OCI-LY7 (cell line): ENCODE measurements around the gene GPT2. TPM values are rescaled to one million over a fixed set of nuclear protein-coding genes. Genes with fewer than 3 reads are reported as not detected.

Experiments
- BruUV-seq: library from RNA; stranded (reverse); fragments of 400-500 nt; replicated peaks from 2 replicates; lab custom pipeline; 2021; lab: Mats Ljungman, UMichigan
- CTCF ChIA-PET: fragments of 300-600 bp; sonication (Branson Sonifier 250); formaldehyde crosslinking; loops from one replicate; lab custom pipeline; 2022; ENCODE audit warnings: antibody characterized with exemption; ENCODE audit not compliant: unreplicated experiment; lab: Charles Lee
- POLR2A ChIA-PET: fragments of 300-600 bp; sonication (Branson Sonifier 250); formaldehyde crosslinking; loops from one replicate; lab custom pipeline; 2022; ENCODE audit warnings: antibody characterized with exemption; lab: Charles Lee
- DNase-seq: peaks from one replicate; pipeline ENCODE4 v3.0.0-alpha.2; 2015; ENCODE audit warnings: low spot score
- H2AFZ ChIP-seq: fragments of 200-600 bp; sonication (generic), shearing (Covaris generic); 2 replicates; pipeline ENCODE4 v1.6.1; 2014; ENCODE audit warnings: mild to moderate bottlenecking, antibody characterized with exemption, low read length, moderate library complexity
- H3K27ac ChIP-seq: fragments of 200-600 bp; sonication (generic); 2 replicates; pipeline ENCODE4 v1.5.1; 2014; ENCODE audit warnings: mixed run types, low read depth, mild to moderate bottlenecking, moderate library complexity, low read length, inconsistent platforms; ENCODE audit not compliant: poor library complexity, severe bottlenecking
- H3K36me3 ChIP-seq: fragments of 200-600 bp; sonication (generic); 2 replicates; pipeline ENCODE4 v1.6.1; 2014; ENCODE audit warnings: mild to moderate bottlenecking, antibody characterized with exemption, low read length, moderate library complexity, mixed read lengths; ENCODE audit not compliant: insufficient read depth
- H3K4me1 ChIP-seq: fragments of 200-600 bp; sonication (generic); 2 replicates; pipeline ENCODE4 v1.5.1; 2014; ENCODE audit warnings: mild to moderate bottlenecking, low read length; ENCODE audit not compliant: insufficient read depth, poor library complexity, severe bottlenecking
- H3K4me2 ChIP-seq: fragments of 200-600 bp; sonication (generic); 2 replicates; pipeline ENCODE4 v1.6.1; 2014; ENCODE audit warnings: mild to moderate bottlenecking, low read length
- H3K4me3 ChIP-seq: fragments of 200-600 bp; sonication (generic); 2 replicates; pipeline ENCODE4 v1.5.1; 2014; ENCODE audit warnings: mild to moderate bottlenecking, low read depth, low read length; ENCODE audit not compliant: poor library complexity, severe bottlenecking
- H3K79me2 ChIP-seq: fragments of 200-600 bp; sonication (generic); 2 replicates; pipeline ENCODE4 v1.6.1; 2016; ENCODE audit warnings: low read depth, mild to moderate bottlenecking, low read length, moderate library complexity, mixed read lengths; ENCODE audit not compliant: insufficient read depth
- H3K9me2 ChIP-seq: fragments of 200-600 bp; sonication (generic); 2 replicates; pipeline ENCODE4 v1.6.1; 2016; ENCODE audit warnings: mild to moderate bottlenecking, low read length, mixed read lengths; ENCODE audit not compliant: insufficient read depth
- H3K9me3 ChIP-seq: fragments of 200-600 bp; sonication (generic); 2 replicates; pipeline ENCODE4 v1.6.1; 2014; ENCODE audit warnings: mild to moderate bottlenecking, mixed run types, low read length, mixed read lengths
- H4K20me1 ChIP-seq: fragments of 200-600 bp; sonication (generic); 2 replicates; pipeline ENCODE4 v1.6.1; 2014; ENCODE audit warnings: mild to moderate bottlenecking, antibody characterized with exemption, low read length, moderate library complexity, mixed read lengths; ENCODE audit not compliant: insufficient read depth
- EZH2phosphoT487 ChIP-seq: fragments of 200-600 bp; sonication (generic); IDR thresholded peaks from 2 replicates; pipeline ENCODE4 v1.6.1; 2018; ENCODE audit warnings: low read depth, borderline replicate concordance, mild to moderate bottlenecking, mixed run types, antibody characterized with exemption, low read length, moderate library complexity, mixed read lengths
- intact Hi-C: fragments of 100-400 bp; cut with micrococcal nuclease; formaldehyde crosslinking; loops from one replicate; pipeline ENCODE4 v1.10.0; 2022; ENCODE audit not compliant: unreplicated experiment
- total RNA-seq, 2 experiments: library from RNA; depleted of rRNA in 1 of 2; stranded (reverse); fragments of >200 nt in 1 of 2; shearing (Covaris generic) in 1 of 2; gene quantifications; 2 replicates each; pipeline ENCODE4 v1.2.3, GENCODE V29; 2014 to 2022
- TF ChIP-seq, protein P1 (sequence below): fragments of 200-600 bp; sonication (generic); conservative IDR thresholded peaks from 2 replicates; pipeline ENCODE4 v1.5.1; 2014; ENCODE audit warnings: mild to moderate bottlenecking, antibody characterized with exemption, low read length, moderate library complexity, mixed read lengths

The GPT2 gene
- total RNA-seq, 2 experiments from 2014 or later, result 42.5 to 105 TPM

DNA sequence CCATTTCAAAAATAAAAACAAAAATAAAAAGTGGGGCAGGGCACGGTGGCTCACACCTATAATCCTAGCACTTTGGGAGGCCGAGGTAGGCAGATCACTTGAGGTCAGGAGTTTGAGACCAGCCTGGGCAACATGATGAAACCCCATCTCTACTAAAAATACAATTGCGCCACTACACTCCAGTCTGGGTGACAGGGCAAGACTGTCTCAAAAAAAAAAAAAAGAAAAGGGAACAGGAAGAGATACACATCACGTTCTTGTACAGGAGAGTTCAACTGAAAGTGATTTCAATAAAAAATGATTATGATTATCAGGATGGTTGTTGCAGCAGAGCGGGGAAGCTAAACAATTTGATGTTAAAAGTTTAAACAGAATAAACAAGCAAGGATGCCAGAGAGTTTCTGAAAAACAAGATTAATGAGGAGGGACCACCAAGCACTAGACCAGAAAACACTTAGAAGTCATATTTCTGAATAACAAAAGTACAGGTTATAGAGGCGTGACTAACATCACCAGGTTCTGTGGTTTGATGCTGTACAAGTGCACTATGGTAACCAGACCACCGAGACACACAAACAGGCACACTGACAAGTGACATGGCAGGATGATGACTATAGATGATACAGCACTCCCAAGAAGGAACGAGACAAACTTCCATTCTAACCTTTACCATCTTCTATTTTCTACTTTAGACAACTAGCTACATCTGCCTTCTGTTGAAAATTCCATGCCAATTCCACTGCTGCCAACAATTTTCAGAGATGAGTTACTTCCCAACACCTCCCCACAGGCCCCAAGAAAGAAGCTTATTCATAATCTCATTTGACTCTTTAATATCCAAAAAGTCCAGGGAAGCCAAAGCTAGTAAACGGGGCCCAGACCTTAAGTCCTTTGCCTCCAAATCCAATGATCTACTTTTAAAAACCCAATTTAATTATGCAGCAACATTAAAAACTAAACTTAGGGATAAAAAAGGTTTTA is 77.5 kb downstream of the GPT2 start:
- ChIA-PET CTCF (no interaction called here), POLR2A (interaction anchor here (0.6 to 2.1 kb wide), 5 partner anchors 10 to 184 kb away, joined by 3 to 11 read pairs (median 3); partner anchors contain the start of gene DNAJA2)
- Histone ChIP-seq H4K20me1 (peaks cover 13% of the 10 kb centered on the region; the same call in 1 of the 2 replicates), H3K4me2 (no peak overlapping the region), H3K4me1 (no peaks in the 10 kb centered on the region), H2AFZ (no peak overlapping the region), H3K36me3 (peaks cover 98% of the 10 kb centered on the region), H3K4me3 (no peak overlapping the region), H3K9me2 (no peaks in the 10 kb centered on the region), H3K79me2 (peaks cover 40% of the 10 kb centered on the region; the same call in 1 of the 2 replicates), H3K27ac (no peak overlapping the region), H3K9me3 (no peaks in the 10 kb centered on the region)
- intact Hi-C loops, result no loop called here
- no peak for DNase-seq
- no TSS peak for BruUV-seq
- TF ChIP-seq, protein P1, sequence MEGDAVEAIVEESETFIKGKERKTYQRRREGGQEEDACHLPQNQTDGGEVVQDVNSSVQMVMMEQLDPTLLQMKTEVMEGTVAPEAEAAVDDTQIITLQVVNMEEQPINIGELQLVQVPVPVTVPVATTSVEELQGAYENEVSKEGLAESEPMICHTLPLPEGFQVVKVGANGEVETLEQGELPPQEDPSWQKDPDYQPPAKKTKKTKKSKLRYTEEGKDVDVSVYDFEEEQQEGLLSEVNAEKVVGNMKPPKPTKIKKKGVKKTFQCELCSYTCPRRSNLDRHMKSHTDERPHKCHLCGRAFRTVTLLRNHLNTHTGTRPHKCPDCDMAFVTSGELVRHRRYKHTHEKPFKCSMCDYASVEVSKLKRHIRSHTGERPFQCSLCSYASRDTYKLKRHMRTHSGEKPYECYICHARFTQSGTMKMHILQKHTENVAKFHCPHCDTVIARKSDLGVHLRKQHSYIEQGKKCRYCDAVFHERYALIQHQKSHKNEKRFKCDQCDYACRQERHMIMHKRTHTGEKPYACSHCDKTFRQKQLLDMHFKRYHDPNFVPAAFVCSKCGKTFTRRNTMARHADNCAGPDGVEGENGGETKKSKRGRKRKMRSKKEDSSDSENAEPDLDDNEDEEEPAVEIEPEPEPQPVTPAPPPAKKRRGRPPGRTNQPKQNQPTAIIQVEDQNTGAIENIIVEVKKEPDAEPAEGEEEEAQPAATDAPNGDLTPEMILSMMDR, result no peak
- no peak for TF ChIP-seq EZH2phosphoT487

DNA sequence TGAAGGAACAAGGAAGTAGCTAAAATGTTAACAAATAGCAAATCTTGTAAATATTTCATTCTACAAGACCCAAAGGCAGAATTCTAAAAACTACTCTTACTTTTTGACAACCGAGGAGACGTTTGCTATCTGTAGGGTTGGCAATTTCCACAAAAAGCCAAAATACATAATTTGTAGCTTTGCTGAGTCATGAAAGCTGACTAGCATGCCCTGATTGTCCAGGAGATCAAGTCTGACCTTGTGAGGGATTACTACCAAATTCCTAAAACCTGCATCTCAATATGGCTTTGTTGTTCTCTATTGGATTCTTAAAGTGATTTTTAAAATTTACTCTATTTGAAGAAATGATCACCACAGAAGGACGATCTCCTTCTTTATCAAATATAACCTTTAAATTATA is 78.5 kb downstream of the GPT2 start:
- peaks cover 17% of the 10 kb centered on the region; the same call in 1 of the 2 replicates for H4K20me1 ChIP-seq

DNA sequence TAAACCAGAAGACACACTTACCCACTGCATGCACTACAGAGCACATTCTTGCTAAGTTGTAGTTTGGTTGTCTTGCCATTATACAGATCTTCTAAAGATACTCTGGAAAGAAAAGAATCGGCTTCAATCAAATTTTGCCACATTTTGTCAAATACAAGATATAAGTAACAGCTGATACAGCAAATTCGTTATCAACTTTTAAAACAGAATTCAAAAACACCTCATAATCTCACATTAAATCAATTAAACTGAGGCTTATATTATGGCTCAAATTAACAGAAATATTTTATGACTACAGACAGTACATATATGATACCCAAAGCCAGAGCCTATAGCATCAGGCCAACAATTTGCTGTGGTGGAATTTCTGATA is 83.9 kb downstream of the GPT2 start:
- peaks cover 29% of the 10 kb centered on the region for H4K20me1 ChIP-seq
- peaks cover 65% of the 10 kb centered on the region for H3K79me2 ChIP-seq
- TF ChIP-seq, protein P1, result no peak
- no peak for TF ChIP-seq EZH2phosphoT487
- ChIA-PET POLR2A (no interaction called here), CTCF (interaction anchor here (1.1 kb wide), 1 partner anchor 24 kb away, joined by 3 read pairs; no protein-coding TSS in a partner anchor)
- intact Hi-C loops, result no loop called here
- peaks cover 95% of the 10 kb centered on the region for H3K36me3 ChIP-seq
- no peak overlapping the region for H3K4me3 ChIP-seq
- peaks cover 22% of the 10 kb centered on the region for H3K4me1 ChIP-seq
- no peaks in the 10 kb centered on the region for H3K9me3 ChIP-seq
- no TSS peak for BruUV-seq
- no peak overlapping the region for H3K4me2 ChIP-seq
- no peak overlapping the region for H3K27ac ChIP-seq
- H3K9me2 ChIP-seq, result no peaks in the 10 kb centered on the region
- no peak overlapping the region for H2AFZ ChIP-seq
- no peak for DNase-seq

More for the DNA sequence above, 78.5 kb downstream of the GPT2 start:
- Histone ChIP-seq H3K4me1 (no peaks in the 10 kb centered on the region), H3K4me2 (no peak overlapping the region), H3K9me3 (no peaks in the 10 kb centered on the region), H2AFZ (no peak overlapping the region), H3K27ac (no peak overlapping the region), H3K79me2 (peaks cover 42% of the 10 kb centered on the region; the same call in 1 of the 2 replicates), H3K4me3 (no peak overlapping the region), H3K36me3 (peaks cover 98% of the 10 kb centered on the region), H3K9me2 (no peaks in the 10 kb centered on the region)
- intact Hi-C loops, result no loop called here
- TSS peak; percentile 19 for BruUV-seq
- TF ChIP-seq EZH2phosphoT487, result no peak
- ChIA-PET CTCF (no interaction called here), POLR2A (interaction anchor here (2.1 kb wide), 1 partner anchor 11 kb away, joined by 11 read pairs; the partner anchor contains the start of gene DNAJA2)
- no peak for DNase-seq
